ENCODE data around the gene DDX10.

Gene DDX10

DNA sequence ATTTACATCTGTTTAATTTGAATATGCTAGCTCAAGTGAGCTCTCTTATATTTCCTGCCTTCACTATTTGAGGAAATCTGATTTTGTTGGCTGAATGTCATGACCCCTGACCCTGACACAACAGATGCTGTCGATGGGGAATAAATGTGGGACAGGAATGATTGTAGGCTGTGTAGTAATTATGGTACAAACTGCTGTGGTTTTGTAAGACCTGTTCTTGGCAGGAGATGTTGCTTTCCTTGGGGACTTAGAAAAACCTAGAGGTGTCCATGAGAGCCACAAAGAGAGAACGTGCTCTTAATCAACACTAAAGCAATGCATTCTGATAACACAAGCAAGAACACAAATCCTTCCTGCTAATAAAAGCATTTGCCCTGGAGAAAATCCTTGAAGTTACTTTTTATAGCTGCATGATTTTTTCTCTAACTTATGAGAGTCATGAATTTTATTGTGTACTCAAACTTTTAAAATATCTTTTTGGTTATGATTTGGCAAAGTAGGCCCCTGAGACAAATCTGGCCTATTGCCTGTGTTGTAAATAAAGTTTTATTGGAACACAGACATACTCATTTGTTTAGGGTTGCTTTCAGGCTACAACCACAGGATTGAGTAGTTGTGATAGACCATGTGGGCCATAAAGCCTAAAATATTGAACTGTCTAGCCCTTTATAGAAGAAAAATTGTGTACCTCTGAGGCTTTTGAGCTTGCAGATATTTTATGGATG is 90.2 kb downstream of the DDX10 start:
- H3K4me3 ChIP-seq (ENCODE audit: low read depth, low read length), result no peak overlapping the region
- TF ChIP-seq, protein P1, sequence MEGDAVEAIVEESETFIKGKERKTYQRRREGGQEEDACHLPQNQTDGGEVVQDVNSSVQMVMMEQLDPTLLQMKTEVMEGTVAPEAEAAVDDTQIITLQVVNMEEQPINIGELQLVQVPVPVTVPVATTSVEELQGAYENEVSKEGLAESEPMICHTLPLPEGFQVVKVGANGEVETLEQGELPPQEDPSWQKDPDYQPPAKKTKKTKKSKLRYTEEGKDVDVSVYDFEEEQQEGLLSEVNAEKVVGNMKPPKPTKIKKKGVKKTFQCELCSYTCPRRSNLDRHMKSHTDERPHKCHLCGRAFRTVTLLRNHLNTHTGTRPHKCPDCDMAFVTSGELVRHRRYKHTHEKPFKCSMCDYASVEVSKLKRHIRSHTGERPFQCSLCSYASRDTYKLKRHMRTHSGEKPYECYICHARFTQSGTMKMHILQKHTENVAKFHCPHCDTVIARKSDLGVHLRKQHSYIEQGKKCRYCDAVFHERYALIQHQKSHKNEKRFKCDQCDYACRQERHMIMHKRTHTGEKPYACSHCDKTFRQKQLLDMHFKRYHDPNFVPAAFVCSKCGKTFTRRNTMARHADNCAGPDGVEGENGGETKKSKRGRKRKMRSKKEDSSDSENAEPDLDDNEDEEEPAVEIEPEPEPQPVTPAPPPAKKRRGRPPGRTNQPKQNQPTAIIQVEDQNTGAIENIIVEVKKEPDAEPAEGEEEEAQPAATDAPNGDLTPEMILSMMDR (IDR thresholded peaks at IDR 0.05; ENCODE audit: insufficient read depth, low read depth, low read length, missing control alignments), result no peak
- no peak for DNase-seq (ENCODE audit: low read depth)

- TF ChIP-seq, protein P1 (IDR thresholded peaks at IDR 0.05; ENCODE audit: insufficient read depth, low read depth, low read length, missing control alignments), result no peak
- no peak overlapping the region for H3K4me3 ChIP-seq (ENCODE audit: low read depth, low read length)
- no peak for DNase-seq (ENCODE audit: low read depth)
Observed at GRCh38 chr11:108757630-108758029, 92.8 kb downstream of the DDX10 start.

DNA sequence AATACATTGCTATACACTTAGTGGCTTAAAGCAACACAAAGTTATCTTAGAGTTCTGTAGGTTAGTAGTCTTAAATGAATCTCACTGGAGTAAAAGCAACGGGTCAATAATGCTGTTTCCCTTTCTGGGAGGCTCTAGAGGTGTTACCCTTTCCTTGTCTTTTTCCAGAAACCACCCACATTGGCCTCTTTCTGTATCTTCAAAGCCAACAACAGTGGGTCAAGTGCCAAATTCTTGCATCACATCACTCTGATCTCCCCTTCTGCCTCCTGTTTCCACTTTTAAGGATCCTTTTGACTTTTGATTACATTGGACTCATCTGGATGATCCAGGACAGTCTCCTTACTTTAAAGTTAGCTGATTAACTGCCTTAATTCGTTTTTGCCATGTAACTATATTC is 93.6 kb downstream of the DDX10 start:
- TF ChIP-seq, protein P1 (IDR thresholded peaks at IDR 0.05; ENCODE audit: insufficient read depth, low read depth, low read length, missing control alignments), result no peak
- DNase-seq (ENCODE audit: low read depth), result no peak
- H3K4me3 ChIP-seq (ENCODE audit: low read depth, low read length), result no peak overlapping the region

- H3K4me3 ChIP-seq (ENCODE audit: low read depth, low read length), result no peak overlapping the region
- TF ChIP-seq, protein P1 (IDR thresholded peaks at IDR 0.05; ENCODE audit: insufficient read depth, low read depth, low read length, missing control alignments), result no peak
- no peak for DNase-seq (ENCODE audit: low read depth)
Observed at GRCh38 chr11:108766596-108767173, 101.8 kb downstream of the DDX10 start.

DNA sequence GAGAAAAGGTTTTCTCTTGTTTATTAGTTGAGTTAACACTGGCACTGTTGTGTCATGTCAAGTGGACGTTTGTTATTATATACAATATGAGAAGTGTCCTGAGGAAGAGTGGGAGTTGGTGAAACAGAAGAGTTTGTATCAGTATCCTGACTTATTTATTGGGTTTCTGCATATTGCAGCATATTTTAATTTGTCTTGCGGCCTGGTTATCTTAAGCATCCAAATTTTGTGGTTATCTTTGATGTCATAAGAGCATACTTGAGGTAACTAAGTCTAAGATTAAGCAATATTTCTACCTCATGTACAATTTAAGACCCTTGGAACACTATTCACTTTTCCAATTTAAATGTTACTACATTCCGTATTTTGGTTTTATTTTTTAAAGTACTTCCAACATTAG is 103.5 kb downstream of the DDX10 start:
- H3K4me3 ChIP-seq (ENCODE audit: low read depth, low read length), result no peak overlapping the region
- TF ChIP-seq, protein P1 (IDR thresholded peaks at IDR 0.05; ENCODE audit: insufficient read depth, low read depth, low read length, missing control alignments), result no peak
- DNase-seq (ENCODE audit: low read depth), result no peak

GRCh38 chr11:108768964-108769363 is 104.1 kb downstream of the DDX10 start:
- no peak for DNase-seq (ENCODE audit: low read depth)
- TF ChIP-seq, protein P1 (IDR thresholded peaks at IDR 0.05; ENCODE audit: insufficient read depth, low read depth, low read length, missing control alignments), result no peak
- H3K4me3 ChIP-seq (ENCODE audit: low read depth, low read length), result no peak overlapping the region
